ENCODE data around the gene TOP3A.
"Not testable (repeated sequence)": the region's sequence is repeated elsewhere in the genome, so short reads cannot be mapped to it uniquely, and the experiment has no call there.

TOP3A gene

GRCh38 chr17:18314731-18315561, at the start of gene TOP3A, which contains the start of gene SMCR8:
Gene TOP3A (minus strand): TSS chr17:18314994. CDS start chr17:18314778, 216 bp downstream.
Gene SMCR8 (plus strand): TSS chr17:18315293. CDS start chr17:18315790, 497 bp downstream.
- peak; percentile 77 for DNase-seq

GRCh38 chr17:18364166-18364565, 49.4 kb upstream of the TOP3A start:
- no peak for DNase-seq

DNA sequence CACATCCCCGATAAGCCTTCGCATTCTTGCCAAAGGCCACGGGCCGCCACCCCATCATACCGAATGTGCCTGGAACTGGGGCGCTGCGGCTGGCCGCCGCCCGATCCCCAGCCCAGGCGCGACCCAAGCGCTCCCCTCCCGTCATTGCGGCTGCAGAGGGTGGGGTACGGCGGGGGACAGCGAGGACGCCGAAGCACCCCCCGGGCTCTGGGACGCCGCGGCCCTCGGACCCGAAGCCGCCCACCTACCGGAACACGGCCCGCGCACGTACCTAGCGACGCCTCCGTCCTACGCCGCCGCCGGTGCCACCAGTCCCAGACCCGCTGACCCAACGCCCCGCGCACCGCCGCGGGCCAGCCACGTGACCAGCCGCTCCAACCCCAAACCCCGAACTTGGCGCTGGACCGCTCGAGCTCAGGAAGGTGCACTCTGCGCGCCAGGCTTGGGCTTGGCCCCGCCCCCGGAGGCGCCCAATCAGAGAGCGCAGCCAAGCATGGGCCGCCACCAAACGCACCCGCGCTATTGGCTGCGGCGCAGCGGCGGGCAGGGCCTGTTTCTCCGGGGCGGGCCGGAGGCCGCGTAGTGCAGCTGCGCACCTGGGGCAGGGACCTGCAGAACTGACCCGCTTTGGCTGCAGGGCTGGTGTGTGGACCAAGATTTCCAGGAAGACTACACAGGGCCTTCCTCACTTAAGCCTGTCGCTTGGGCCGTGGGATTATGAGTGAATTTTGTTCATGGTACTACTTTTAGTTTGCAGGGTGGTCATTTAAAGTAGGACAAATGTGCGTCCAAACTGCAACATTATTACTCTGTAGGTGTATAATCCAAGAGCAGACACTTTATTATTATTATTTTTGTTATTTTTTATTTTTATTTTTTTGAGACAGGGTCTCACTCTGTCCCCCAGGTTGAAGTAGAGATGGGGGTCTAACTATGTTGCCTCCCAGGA, 48.6 kb upstream of the TOP3A start, which contains the start of gene SHMT1:
Gene SHMT1, minus strand, starts transcription at position 450 of the 949 bp plus-strand sequence. CDS start 7,569 bp downstream, outside the sequence.
- DNase-seq = peak; percentile 30

GRCh38 chr17:18362698-18363100, 47.9 kb upstream of the TOP3A start:
- no peak for DNase-seq

DNA sequence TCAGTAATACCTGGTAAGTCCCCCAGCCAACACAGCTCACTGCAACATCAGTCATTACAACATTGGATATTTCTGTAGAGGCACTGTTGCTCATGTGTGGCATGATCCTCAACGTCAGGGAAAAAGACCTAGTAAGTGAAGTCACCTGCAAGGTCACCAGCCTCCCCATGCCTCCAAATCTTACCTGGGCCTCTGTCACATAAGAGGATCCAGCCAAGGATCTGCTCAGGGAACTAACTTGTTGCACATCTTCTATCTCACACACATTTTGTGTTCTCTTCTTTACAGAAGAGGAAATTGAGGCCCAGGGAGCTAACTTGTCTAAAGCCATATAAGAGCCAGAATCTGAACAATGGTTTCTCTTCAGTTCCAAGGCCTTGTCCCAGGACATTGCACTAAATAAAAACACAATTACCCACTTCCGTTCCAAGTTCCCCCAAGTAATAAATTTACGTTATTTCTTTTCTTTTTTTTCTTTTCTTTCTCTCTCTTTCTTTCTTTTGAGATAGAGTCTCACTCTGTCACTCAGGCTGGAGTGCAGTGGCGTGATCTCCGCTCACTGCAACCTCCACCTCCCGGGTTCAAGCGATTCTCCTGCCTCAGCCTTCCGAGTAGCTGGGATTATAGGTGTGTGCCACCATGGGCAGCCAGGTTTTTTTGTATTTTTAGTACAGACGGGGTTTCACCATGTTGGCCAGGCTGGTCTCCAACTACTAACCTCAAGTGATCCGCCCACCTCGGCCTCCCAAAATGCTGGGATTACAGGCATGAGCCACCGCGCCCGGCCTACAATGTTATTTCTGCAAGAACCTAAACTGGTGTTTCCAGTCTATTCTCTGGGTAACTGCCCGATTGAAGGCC, 47.3 kb upstream of the TOP3A start:
- no peak for DNase-seq

DNA sequence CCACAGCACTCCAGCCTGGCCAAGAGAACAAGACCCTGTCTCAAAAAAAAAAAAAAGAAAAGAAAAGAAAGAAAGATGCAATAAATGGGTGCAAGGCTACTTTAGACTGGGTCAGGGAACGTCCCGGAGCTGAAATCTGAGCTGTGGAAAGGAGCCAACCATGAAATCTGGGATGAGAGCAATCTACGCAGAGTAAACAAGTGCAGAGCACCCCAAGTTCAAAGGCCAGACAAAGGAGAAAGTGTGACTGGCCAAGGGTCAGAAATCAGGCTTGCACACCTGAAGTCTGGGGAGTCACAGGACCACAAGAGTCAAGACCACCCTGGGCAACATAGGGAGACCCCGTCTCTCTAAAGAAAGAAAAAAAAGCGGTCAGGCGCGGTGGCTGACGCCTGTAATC, 45.7 kb upstream of the TOP3A start:
- DNase-seq = no peak

DNA sequence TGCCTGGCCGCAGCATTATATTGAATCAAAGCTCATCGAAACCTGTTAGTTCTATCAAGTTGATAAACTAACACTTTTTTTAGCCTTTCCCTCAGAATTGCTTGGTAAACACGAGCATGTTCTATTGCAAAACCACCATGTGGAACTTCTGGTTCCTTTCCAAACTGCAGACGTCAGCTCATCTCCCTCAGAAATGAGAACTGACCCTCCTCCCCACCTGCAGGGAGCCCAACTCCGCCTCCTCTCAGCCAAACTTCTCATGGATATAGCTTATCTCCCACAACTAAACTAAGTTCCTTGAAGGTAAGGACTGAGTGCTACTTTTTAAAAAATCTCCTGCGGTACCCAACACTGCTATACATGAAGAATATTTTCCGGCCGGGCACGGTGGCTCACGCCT, 41.8 kb upstream of the TOP3A start:
- no peak for DNase-seq

DNA sequence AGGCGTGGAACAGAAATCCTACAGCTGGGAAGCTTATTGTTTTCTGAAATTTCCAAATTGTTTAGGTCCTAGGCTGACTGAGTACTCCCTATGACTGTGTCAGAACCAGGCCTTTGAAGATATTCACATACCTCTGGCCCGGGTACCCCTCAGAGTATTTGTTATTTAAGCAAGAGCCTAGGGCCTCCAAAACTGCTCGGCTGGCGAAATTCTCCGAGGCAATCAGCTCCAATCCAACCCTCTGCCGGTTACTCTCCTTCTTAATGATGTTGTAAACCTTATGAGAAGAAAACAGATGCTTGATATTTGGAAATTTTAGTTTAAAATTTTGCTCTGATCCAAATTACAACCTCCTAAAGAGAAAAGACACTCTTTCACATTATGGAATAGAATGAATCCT, 38.7 kb upstream of the TOP3A start:
- no peak for DNase-seq

DNA sequence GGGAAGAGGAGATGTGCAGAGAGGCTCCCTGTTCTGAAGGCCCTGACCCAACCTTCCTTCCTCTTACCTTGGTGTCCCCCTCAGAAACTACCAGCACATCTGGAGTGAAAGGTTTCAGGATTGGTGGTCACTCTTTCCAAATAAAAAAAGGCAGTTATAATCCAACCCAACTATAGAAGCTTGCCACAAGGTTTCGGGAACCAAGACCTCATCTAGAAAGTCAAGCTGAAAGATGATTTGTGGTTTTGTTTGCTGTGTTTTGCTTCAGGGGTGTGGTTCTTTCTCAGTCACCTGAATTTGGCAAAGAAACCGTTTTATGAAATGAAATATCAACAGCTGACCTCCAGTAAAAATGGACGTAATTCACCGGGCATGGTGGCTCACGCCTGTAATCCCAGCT, 29.2 kb upstream of the TOP3A start:
- no peak for DNase-seq

DNA sequence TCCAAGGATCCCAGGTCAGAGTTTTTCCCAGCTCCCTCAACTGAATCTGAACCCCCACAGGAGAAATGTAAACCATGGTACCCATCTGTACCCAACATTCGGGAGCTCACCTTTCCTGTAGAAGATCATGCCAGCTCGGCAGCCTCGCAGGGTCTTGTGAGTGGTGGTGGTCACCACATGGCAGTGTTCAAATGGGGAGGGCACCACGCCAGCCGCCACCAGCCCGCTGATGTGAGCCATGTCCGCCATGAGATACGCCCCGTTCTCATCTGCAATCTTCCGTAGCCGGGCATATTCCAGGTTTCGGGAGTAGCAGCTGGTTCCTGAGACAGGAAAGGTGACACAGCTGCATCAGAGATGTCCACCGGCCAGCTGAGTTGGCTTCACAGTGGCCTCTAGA, 25.1 kb upstream of the TOP3A start:
- DNase-seq = no peak

DNA sequence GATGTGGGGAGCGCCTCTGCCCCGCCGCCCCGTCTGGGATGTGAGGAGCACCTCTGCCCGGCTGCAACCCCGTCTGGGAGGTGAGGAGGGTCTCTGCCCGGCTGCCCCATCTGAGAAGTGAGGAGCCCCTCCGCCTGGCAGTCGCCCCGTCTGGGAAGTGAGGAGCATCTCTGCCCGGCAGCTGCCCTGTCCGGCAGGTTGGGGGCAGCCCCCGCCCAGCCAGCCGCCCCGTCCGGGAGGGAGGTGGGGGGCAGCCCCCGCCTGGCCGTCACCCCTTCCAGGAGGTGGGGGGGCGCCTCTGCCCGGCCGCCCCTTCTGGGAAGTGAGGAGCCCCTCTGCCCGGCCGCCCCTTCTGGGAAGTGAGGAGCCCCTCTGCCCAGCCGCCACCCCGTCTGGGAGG, 23.4 kb upstream of the TOP3A start:
- not testable (repeated sequence) for DNase-seq

GRCh38 chr17:18332909-18333489, 18.2 kb upstream of the TOP3A start:
- no peak for DNase-seq

- DNase-seq = no peak
These were observed 17.1 kb upstream of the TOP3A start for GRCh38 chr17:18331879-18332278.

- DNase-seq = no peak
These were observed 13.9 kb upstream of the TOP3A start for GRCh38 chr17:18328643-18329204.

DNA sequence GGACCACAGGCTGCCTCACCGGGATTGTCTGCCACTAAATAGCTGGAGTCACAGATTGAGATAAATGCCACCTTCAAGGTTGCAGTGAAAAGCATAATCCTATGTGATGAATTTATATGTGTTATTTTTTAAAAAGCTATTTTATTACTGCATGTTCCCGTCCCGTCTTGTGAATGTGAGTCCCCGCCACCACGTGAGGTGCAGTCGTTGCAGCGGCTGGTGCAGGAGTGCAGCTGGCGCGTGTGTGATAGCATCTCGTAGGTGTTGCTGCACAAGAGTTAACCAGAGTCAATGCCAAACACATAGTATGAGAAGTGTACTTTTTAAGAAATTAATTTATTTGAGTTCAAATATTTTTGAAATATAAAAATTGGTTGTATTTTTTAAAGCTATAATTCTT, 12.8 kb upstream of the TOP3A start:
- no peak for DNase-seq

DNA sequence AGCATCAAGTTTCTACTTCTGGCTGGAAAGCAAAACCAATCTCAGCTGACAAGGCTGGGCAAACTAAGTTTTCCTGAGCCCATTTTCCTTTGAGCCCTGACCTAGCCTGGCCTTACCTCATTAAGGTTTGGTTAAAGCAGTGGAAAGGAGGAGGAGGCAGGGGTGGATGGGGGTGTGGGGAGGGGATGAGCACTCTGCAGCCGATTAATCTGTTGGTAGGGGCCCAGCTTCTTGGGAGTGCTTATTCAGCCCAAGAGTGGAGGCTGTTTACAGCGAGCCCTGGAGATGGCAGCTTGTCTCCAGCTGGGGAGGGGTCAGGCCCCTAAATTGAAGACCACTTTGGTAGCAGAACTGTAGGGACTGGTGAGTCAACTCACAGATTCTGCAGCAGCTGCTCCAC, 12.3 kb upstream of the TOP3A start:
- no peak for DNase-seq

DNA sequence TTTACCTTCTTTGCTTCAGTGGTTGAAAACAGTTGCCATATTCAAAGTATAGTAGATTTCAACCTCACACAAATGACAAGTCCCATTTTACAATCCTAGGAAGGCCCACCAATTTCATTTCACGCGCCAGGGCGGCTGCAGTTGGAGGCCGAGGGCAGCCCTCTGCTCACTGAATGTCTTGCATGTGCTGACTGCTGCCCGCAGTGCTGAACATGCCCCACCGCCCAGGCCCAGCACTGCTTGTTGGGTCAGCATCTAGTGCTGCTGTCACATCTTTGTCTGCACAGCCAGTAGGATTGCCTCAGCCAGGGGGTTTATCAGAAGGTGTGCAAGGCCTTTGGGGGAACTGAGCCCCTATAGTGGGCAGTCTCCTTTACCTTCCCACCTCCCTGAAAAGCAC, 11.8 kb upstream of the TOP3A start:
- DNase-seq = no peak

DNA sequence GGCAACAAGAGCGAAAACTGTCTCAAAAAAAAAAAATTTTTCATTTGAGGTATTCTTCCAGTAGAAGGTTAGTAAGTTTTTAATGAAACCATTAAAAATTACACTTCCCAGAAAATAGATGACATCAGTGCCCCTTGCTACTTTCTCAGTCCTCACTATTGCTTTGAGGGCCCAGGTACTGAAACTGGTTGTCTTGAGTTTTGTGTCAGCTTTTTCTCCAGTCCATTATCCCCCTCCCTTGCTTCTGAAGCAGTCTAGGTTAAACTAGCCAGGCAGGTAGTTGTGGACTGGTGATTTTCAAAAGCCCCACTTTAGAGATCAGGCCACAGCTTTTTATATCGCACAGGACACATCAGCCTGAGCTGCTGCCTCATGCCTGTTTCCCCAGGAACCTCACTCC, 11.2 kb upstream of the TOP3A start:
- no peak for DNase-seq

DNA sequence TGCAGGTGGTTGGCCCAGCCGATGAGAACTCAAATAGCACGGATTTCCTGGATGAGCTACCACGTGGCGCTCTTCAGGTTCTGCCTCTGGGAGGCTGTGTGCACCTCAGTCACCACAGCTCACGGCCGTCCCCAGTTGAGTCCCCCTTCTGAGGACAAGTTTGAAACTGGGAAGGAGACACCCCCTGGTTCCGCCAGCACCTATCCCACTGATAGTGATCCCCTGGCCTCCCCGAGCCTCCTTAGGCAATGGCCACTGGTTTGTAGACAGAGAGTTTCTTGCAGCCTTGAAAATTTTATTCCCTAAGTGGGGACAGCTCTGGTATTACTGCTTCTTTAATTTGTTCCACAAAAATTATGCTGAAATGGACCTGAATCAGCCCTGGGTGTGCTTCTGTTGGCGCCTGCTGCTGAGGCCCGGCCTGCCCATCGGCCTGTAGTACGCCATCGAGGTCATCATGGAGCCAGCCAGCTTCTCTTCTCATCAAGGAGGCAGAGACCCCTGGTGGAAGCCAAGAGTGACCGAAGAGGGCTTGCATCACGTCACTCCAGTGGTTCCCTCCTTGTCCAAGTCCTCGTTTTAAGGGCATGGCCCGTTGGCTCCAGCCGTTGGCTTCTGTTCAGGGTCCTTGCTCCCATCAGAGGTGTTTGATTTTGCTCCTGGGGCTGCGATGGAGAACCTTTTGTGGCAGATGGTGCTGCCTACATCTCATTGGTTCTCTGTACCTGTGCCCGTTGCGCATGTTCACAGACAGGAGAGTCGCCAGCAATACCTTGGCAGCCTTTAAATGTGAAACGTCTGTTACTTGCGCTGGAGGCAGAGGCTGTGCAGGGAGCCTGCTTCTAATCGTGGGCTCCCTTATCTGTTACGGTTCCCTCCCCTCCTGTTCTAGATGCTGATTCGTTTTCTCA, 9.6 kb upstream of the TOP3A start:
- DNase-seq = peak; percentile 3

DNA sequence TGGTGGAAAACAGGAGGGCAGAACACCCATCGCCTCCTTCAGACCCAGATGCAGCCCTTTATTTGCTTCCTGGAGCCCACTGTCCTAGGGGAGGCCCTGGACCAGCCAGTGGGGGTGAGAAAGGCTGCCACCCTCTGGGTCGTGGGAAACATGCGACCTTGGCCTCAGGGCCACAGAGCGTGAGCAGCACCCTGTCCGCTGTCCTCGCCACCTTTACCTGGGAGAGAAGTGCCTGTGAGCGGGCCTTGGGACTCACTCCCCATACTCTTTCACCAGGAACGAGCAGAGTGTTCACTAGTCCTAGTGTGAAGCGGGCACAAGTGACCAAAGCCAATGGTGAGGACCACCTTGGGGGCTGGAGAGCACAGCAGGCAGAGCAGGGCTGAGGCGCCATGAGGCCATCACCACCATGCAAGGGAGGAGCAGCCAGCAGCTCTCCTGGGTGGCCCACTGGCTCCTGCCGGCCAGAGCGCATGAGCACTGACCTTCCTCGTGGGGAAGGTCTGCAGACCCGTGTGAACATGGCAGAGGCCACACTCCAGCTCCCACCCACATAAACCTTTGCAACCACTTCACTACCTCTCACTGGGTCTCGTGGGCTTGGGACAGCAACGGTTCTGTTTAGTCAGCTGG, 8.8 kb upstream of the TOP3A start:
- no peak for DNase-seq
